Activated CD4-positive, alpha-beta T cell treated with anti-CD3 and anti-CD28 coated beads for 36 hours (primary cell): Measurements from ENCODE around the gene CACNB4. TPM values are rescaled to one million over a fixed set of nuclear protein-coding genes. Genes with fewer than 3 reads are reported as not detected.
"Not testable (repeated sequence)": the region's sequence is repeated elsewhere in the genome, so short reads cannot be mapped to it uniquely, and the experiment has no call there.

Experiments used
- ATAC-seq: fragments of 200-7000 bp; cut with Tn5 transposase; one replicate; pipeline ENCODE4 v1.10.0; 2021; ENCODE audit warnings: mild to moderate bottlenecking, moderate library complexity
- CTCF ChIA-PET: fragments of 350-600 bp; sonication (Branson Sonifier 250); formaldehyde crosslinking; loops from one replicate; lab custom pipeline; 2021; ENCODE audit warnings: antibody characterized with exemption; lab: Charles Lee
- POLR2A ChIA-PET: fragments of 350-600 bp; sonication (Branson Sonifier 250); formaldehyde crosslinking; loops from one replicate; lab custom pipeline; 2021; ENCODE audit warnings: antibody characterized with exemption, inconsistent platforms; lab: Charles Lee
- DNase-seq: peaks from one replicate; pipeline ENCODE4 v3.0.0-alpha.2; 2020
- H3K27ac Mint-ChIP-seq: one replicate; pipeline ENCODE4 v1.8.0; 2021; ENCODE audit warnings: mixed read lengths
- H3K27me3 Mint-ChIP-seq: one replicate; pipeline ENCODE4 v1.8.0; 2021; ENCODE audit warnings: mixed read lengths
- H3K36me3 Mint-ChIP-seq: one replicate; pipeline ENCODE4 v1.8.0; 2021; ENCODE audit warnings: low read depth, mixed read lengths
- H3K4me1 Mint-ChIP-seq: one replicate; pipeline ENCODE4 v1.8.0; 2021; ENCODE audit warnings: mixed read lengths
- H3K4me3 Mint-ChIP-seq: one replicate; pipeline ENCODE4 v1.8.0; 2021; ENCODE audit warnings: mild to moderate bottlenecking, moderate library complexity, mixed read lengths
- H3K9me3 Mint-ChIP-seq: one replicate; pipeline ENCODE4 v1.8.0; 2021; ENCODE audit warnings: low read depth, mixed read lengths
- intact Hi-C, 2 experiments: fragments of 100-400 bp; cut with DNase I in 1 of 2; cut with micrococcal nuclease in 1 of 2; formaldehyde crosslinking; loops; one replicate each; pipeline versions ENCODE4 v1.14.2 to v1.15.1; 2022 to 2024; cut with DNase I, micrococcal nuclease
- total RNA-seq, 2 experiments: library from RNA; stranded (reverse); gene quantifications; one replicate each; pipeline ENCODE4 v1.2.3, GENCODE V29; 2021

The CACNB4 gene
- total RNA-seq, 2 experiments from 2014 or later, result 0.26 to 0.37 TPM

DNA sequence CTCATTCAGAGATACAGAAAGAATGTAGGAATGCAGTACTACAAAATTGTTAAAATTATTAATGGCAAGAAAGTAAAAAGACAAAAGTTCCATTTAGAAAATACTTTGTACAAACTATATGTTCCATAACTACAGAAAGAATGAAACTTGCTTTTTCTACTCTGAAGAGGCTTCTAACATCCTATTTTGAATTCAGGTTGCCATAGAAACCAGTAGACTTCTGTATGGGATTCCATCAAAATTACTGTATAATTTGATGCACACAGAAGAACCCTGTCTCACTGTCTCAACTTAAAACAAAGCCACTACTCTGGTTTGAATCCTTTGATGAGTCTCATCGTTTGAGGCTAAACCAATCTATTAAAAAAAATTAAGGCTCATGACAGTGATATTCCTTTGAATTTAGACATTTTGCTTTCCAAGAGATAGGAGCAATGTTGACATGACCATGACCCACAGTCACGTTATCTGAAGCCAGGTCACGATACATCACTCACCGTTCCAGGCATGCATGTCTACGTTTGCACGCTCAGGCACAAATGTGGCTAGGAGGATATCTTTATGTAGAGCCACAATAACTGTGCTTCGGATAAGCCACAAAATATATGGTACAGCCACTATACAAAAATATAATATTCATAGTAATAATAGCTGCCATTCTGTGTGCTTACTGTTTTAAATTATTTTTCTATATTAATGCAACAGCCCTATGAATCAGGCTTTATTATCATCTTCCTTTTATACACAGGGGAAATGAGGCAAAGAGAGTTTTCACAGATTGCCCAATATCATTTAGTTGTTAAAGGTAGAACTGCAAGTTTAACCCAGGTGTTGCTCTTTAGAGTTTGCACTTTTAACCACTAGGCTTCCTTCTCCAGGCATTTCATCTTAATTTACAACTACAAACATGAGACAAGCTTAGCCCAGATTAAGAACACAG is 82.4 kb downstream of the CACNB4 start:
- Mint-ChIP-seq H3K27me3 (peaks cover 4% of the 10 kb centered on the region), H3K36me3 (no peaks in the 10 kb centered on the region), H3K9me3 (no peaks in the 10 kb centered on the region), H3K27ac (no peak overlapping the region), H3K4me3 (no peak overlapping the region), H3K4me1 (no peaks in the 10 kb centered on the region)
- ATAC-seq (no peak), DNase-seq (no peak)
- POLR2A ChIA-PET, result no interaction called here
- CTCF ChIA-PET, result interaction anchor here (1.6 kb wide), 1 partner anchor 9 kb away, joined by 7 read pairs; no protein-coding TSS in a partner anchor
- intact Hi-C loops, result no loop called here

DNA sequence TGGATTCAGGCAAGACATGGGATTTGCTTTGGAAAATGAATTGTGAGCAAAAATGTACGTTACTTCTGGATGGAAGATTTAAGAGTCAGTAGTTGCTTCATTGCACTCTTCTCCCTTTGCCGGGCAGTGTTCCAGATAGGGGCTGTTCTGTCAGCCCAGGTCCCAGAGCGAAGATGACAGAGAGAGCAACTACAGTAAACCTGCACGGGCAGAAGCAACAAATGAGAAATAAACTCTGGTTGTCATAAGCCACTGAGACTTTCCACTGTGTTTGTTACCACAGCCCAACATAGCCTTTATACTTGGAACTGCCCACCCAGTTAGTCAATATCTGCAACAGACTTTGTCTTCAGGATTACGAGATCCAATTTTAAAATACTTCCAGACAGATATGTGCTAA is 83.3 kb downstream of the CACNB4 start:
- DNase-seq (no peak), ATAC-seq (no peak)
- ChIA-PET POLR2A (no interaction called here), CTCF (no interaction called here)
- no peak overlapping the region for H3K27ac Mint-ChIP-seq
- intact Hi-C loops, result no loop called here
- peaks cover 4% of the 10 kb centered on the region for H3K27me3 Mint-ChIP-seq
- H3K9me3 Mint-ChIP-seq, result no peaks in the 10 kb centered on the region
- H3K4me3 Mint-ChIP-seq, result no peak overlapping the region
- no peaks in the 10 kb centered on the region for H3K4me1 Mint-ChIP-seq
- H3K36me3 Mint-ChIP-seq, result no peaks in the 10 kb centered on the region

DNA sequence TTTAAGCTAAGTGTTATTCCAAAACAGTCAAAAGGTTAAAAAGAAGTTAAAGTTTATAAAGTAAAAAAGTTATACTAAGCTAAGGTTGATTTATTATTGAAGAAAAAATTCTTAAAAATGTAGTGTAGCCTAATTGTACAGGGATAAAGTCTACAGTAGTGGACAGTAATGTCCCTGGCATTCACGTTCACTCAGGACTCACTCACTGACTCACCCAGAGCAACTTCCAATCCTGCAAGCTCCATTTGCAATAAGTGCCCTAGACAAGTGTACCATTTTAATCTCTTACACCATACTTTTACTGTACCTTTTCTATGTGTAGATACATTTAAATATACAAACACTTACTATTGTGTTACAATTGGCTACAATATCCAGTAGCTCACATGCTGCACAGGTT is 86.1 kb downstream of the CACNB4 start:
- H3K4me3 Mint-ChIP-seq, result no peak overlapping the region
- no peak for DNase-seq
- intact Hi-C loops, result no loop called here
- H3K36me3 Mint-ChIP-seq, result no peaks in the 10 kb centered on the region
- CTCF ChIA-PET, result interaction anchor here (1.2 to 6.4 kb wide), 2 partner anchors 12 to 14 kb away, joined by 3 to 40 read pairs; no protein-coding TSS in a partner anchor
- POLR2A ChIA-PET, result no interaction called here
- no peaks in the 10 kb centered on the region for H3K9me3 Mint-ChIP-seq
- H3K4me1 Mint-ChIP-seq, result no peaks in the 10 kb centered on the region
- no peak overlapping the region for H3K27ac Mint-ChIP-seq
- peaks cover 3% of the 10 kb centered on the region for H3K27me3 Mint-ChIP-seq
- ATAC-seq, result no peak

DNA sequence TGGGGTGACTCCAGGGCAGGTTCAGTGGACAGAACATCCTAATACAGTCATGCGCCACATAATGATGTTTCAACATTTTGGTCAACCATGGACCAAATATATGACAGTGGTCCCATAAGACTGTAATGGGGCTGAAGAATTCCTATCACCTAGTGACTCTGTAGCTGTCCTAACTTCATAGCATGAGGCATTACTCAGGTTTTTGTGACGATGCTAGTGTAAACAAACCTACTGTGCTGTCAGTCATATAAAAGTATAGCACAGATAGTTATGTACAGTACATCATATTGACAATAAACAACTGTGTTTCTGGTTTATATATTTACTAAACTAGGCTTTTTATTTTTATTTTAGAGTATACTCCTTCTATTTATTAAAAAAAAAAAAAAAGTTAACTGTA is 87.1 kb downstream of the CACNB4 start:
- Mint-ChIP-seq H3K27ac (no peak overlapping the region), H3K9me3 (no peaks in the 10 kb centered on the region), H3K4me1 (no peaks in the 10 kb centered on the region), H3K27me3 (peaks cover 3% of the 10 kb centered on the region), H3K36me3 (no peaks in the 10 kb centered on the region), H3K4me3 (no peak overlapping the region)
- POLR2A ChIA-PET, result no interaction called here
- CTCF ChIA-PET, result interaction anchor here (1.2 to 6.4 kb wide), 2 partner anchors 13 kb away, joined by 3 to 40 read pairs; no protein-coding TSS in a partner anchor
- DNase-seq (no peak), ATAC-seq (no peak)
- intact Hi-C loops, result no loop called here

DNA sequence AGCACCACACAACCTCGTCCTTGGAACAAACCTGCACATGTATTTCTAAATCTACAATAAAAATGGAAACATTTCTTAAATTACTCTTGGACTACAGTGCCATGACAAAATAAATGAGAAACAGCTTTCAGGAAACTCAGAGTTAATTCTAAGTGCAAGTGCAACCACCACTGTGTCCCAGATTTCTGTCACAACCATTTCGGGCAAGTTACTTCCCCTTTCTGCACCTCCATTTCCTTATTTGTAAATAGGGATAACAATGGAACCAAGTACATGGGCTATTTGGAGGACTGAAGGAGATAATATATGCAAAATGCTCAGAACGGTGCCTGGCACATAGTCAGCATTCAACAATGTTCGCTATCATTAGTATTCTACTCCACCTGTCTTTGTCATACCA is 93.2 kb downstream of the CACNB4 start:
- peaks cover 3% of the 10 kb centered on the region for H3K27me3 Mint-ChIP-seq
- ATAC-seq (no peak), DNase-seq (no peak)
- ChIA-PET CTCF (interaction anchor here (1.6 kb wide), 1 partner anchor 20 kb away, joined by 3 read pairs; no protein-coding TSS in a partner anchor), POLR2A (no interaction called here)
- H3K27ac Mint-ChIP-seq, result no peak overlapping the region
- H3K4me3 Mint-ChIP-seq, result no peak overlapping the region
- no peaks in the 10 kb centered on the region for H3K9me3 Mint-ChIP-seq
- H3K36me3 Mint-ChIP-seq, result no peaks in the 10 kb centered on the region
- intact Hi-C loops, result no loop called here
- H3K4me1 Mint-ChIP-seq, result peaks cover 8% of the 10 kb centered on the region

DNA sequence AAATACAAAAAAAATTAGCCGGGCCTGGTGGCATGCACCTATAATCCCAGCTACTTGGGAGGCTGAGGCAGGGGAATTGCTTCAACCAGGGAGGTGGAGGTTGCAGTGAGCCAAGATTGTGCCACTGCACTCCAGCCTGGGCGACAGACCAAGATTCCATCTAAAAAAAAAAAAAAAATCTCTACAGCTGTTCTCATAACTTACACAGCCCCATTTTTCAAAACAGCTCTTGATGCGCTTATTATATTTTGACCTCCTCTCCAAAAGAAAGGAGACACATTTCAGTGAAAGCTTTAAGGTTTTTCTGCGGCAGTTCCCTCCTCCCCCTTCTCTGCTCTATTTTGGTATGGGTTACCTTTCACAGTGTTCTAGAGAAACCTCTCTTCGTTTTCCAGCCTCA is 95.6 kb downstream of the CACNB4 start:
- POLR2A ChIA-PET, result interaction anchor here (0.7 kb wide), 1 partner anchor 107 kb away, joined by 6 read pairs; no protein-coding TSS in a partner anchor
- ATAC-seq, H3K27ac Mint-ChIP-seq, H3K27me3 Mint-ChIP-seq, H3K9me3 Mint-ChIP-seq, intact Hi-C loops, H3K4me1 Mint-ChIP-seq, H3K36me3 Mint-ChIP-seq, H3K4me3 Mint-ChIP-seq, DNase-seq: not testable (repeated sequence)
- CTCF ChIA-PET, result interaction anchor here (0.7 to 3.8 kb wide), 4 partner anchors 9 to 321 kb away, joined by 3 to 28 read pairs (median 4); no protein-coding TSS in a partner anchor

DNA sequence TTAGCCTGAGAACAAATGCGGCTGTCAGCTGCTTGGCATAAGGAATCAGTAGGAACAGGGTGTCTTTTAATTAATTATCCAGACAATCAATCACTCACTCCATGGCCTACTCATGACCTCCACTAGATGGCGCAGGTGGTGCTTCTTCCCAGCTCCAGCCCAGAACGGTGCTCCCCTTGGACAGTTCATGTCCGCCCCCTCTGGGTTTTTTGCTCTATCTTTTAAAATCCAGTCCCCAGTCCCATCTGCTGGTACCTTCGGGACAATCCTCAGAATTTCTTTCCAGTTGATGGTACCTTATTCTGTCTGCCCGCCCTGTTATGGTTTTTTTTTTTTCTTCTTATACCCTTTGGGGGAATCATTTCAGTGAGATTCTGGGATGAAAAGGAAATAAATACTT is 99.8 kb downstream of the CACNB4 start:
- intact Hi-C loops, result loop anchor here (1.0 kb wide), 1 partner anchor 26 kb away; no protein-coding TSS in a partner anchor
- no peaks in the 10 kb centered on the region for H3K9me3 Mint-ChIP-seq
- no peak overlapping the region for H3K27ac Mint-ChIP-seq
- H3K27me3 Mint-ChIP-seq, result no peaks in the 10 kb centered on the region
- no peak overlapping the region for H3K4me3 Mint-ChIP-seq
- H3K4me1 Mint-ChIP-seq, result no peaks in the 10 kb centered on the region
- ChIA-PET CTCF (interaction anchor here (0.5 to 2.7 kb wide), 16 partner anchors 10 to 613 kb away, joined by 3 to 36 read pairs (median 3); no protein-coding TSS in a partner anchor), POLR2A (no interaction called here)
- peak; percentile 67 for DNase-seq
- ATAC-seq, result peak; percentile 80
- no peaks in the 10 kb centered on the region for H3K36me3 Mint-ChIP-seq

DNA sequence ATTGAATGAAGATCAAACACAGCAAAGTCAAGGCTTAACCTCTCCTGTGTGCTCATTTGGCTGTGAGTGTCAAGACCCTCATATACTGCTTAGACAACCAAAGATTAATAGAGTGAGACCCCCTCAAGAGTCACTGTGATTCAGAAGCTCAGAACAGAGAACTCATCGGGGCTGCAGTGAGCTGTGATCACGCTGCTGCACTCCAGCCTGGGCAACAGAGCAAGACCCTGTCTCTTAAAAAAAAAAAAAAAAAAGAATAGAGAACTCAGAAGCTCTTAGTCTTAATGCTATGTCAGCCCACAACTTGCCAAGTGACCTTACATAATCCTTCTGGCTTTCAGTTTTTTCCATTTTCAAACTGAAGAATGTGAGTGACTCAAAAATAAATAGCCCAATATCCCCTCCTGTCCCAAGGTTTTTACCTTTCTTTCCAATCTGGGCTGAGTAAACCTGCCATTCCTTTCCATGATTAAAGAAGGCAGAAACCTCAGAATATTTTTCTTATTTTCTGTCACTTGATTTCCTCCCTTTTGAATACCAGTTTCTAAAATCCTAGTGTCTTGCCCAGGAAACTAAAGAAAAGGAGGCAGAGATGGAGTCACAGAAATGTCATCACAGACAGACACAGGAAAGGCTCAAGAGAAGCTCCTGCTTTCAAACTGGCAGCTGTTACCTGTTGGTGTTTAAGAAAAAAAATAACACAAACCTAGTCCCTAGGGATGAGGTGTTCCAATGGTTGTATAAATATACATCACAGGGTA is 102.4 kb downstream of the CACNB4 start:
- H3K9me3 Mint-ChIP-seq, result no peaks in the 10 kb centered on the region
- POLR2A ChIA-PET, result no interaction called here

DNA sequence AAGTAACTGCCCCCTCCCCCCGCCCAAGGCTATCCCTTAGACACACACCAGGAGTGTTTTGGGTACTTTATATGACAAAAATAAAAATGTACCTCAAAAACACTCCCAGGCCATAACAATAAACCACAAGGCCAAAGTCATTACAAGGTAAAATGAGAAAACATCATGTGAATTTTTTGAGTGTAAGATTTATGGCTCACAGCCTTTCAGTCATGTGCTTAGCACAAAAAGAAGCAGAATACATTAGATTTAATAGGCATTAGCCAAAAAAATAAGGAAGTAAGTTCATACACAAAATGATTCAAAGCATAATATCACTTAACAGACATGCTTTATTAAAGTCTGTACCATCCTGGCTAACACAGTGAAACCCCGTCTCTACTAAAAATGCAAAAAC is 103.7 kb downstream of the CACNB4 start:
- Mint-ChIP-seq H3K36me3 (no peaks in the 10 kb centered on the region), H3K9me3 (no peaks in the 10 kb centered on the region), H3K4me3 (no peak overlapping the region), H3K4me1 (no peaks in the 10 kb centered on the region), H3K27ac (no peak overlapping the region), H3K27me3 (no peaks in the 10 kb centered on the region)
- DNase-seq, result no peak
- ChIA-PET CTCF (no interaction called here), POLR2A (no interaction called here)
- ATAC-seq, result no peak
- intact Hi-C loops, result no loop called here

More for the DNA sequence above, 102.4 kb downstream of the CACNB4 start:
- Mint-ChIP-seq H3K4me1 (no peaks in the 10 kb centered on the region), H3K27me3 (no peaks in the 10 kb centered on the region), H3K27ac (no peak overlapping the region), H3K4me3 (no peak overlapping the region), H3K36me3 (no peaks in the 10 kb centered on the region)
- no peak for ATAC-seq
- no peak for DNase-seq
- CTCF ChIA-PET, result interaction anchor here (0.6 to 1.0 kb wide), 4 partner anchors 12 to 511 kb away, joined by 3 to 5 read pairs (median 3); no protein-coding TSS in a partner anchor
- intact Hi-C loops, result no loop called here

DNA sequence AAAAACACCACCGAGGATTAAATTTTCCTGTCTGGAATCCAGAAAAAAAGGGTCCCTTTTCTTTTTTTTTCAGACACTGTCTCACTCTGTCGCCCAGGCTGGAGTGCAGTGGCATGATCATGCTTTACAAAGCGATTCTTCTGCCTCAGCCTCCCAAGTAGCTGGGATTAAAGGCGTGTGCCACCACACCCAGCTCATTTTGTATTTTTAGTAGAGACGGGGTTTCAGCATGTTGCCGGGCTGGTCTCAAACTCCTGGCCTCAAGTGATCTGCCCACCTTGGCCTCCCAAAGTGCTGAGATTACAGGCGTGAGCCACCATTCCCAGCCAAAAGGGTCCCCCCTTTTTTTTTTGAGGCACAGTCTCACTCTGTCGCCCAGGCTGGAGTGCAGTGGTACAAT is 104.7 kb downstream of the CACNB4 start:
- H3K9me3 Mint-ChIP-seq, DNase-seq, H3K27ac Mint-ChIP-seq, POLR2A ChIA-PET, H3K4me1 Mint-ChIP-seq, ATAC-seq, H3K4me3 Mint-ChIP-seq, H3K27me3 Mint-ChIP-seq, H3K36me3 Mint-ChIP-seq, intact Hi-C loops: not testable (repeated sequence)
- CTCF ChIA-PET, result interaction anchor here (0.7 kb wide), 1 partner anchor 9 kb away, joined by 3 read pairs; no protein-coding TSS in a partner anchor

DNA sequence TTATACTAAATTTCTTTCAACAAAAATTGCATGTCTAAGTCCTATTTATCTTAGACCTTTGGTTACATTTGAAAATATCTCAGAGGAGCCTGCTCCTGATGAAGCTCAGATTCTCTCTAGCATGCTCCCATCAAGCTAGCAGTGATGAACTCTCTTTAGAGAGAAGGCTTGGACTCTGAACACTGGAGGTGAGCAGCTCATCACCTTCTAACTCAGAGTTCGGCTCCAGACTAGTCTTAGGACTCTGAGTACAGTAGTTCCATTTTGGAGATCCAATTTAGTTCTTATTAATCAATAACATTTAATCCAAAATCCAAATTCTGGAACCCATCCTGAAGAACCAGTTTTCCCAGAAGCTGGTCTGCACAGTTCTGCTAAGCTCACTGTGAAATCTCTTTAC is 107.8 kb downstream of the CACNB4 start:
- DNase-seq (no peak), ATAC-seq (no peak)
- Mint-ChIP-seq H3K4me1 (no peaks in the 10 kb centered on the region), H3K36me3 (no peaks in the 10 kb centered on the region), H3K27me3 (no peaks in the 10 kb centered on the region), H3K4me3 (no peak overlapping the region), H3K9me3 (no peaks in the 10 kb centered on the region), H3K27ac (no peak overlapping the region)
- CTCF ChIA-PET, result no interaction called here
- POLR2A ChIA-PET, result no interaction called here
- intact Hi-C loops, result no loop called here
